ENCODE measurements around the gene TMEM151B. TPM values are rescaled to one million over a fixed set of nuclear protein-coding genes. Genes with fewer than 3 reads are reported as not detected.

Gene TMEM151B
- total and polyA plus RNA-seq, 9 of the 15 experiments (the other 6 are each of a cell fraction or from before 2014, with no cell fraction given): not detected

- TF ChIP-seq CHD7 (IDR thresholded peaks at IDR 0.05; ENCODE audit: low read depth, low read length) (no peak), PKNOX1 (IDR thresholded peaks at IDR 0.05) (no peak), C11orf30 (IDR thresholded peaks at IDR 0.05; ENCODE audit: low read depth) (no peak; the same call in 1 of the 2 replicates), PCBP1 (IDR thresholded peaks at IDR 0.05; ENCODE audit: low read depth, low read length, poor library complexity, severe bottlenecking) (no peak), ETV1 (tag; conservative IDR thresholded peaks at IDR 0.05; ENCODE audit: low read depth) (0 out of 2 replicates have a peak, but pooled peaks have one; percentile 21), DPF2 (IDR thresholded peaks at IDR 0.05) (no peak), PATZ1 (CRISPR knock-in tag; IDR thresholded peaks at IDR 0.05; ENCODE audit: borderline replicate concordance) (no peak)
These were observed 34.3 kb downstream of the TMEM151B start (continued) for GRCh38 chr6:44304282-44305199.

Measured in K562 (cell line).